Muscle of leg (tissue), 11 donors: ENCODE results near the gene COL23A1. TPM values are rescaled to one million over a fixed set of nuclear protein-coding genes. Genes with fewer than 3 reads are reported as not detected.
A peak's percentile ranks its signal among the peaks of the same experiment; 100 is the strongest.

ENCODE experiments used
- DNase-seq: peaks from one replicate; pipeline ENCODE4 v3.0.0; 2013
- H3K27ac ChIP-seq: one replicate; pipeline ENCODE4 v1.5.1; 2013; ENCODE audit warnings: mild to moderate bottlenecking, low read length, control low read depth
- H3K27me3 ChIP-seq: one replicate; pipeline ENCODE4 v1.6.1; 2013; ENCODE audit warnings: low read length; ENCODE audit not compliant: control insufficient read depth, insufficient read depth
- H3K36me3 ChIP-seq: one replicate; pipeline ENCODE4 v1.6.1; 2013; ENCODE audit warnings: low read length; ENCODE audit not compliant: control insufficient read depth, insufficient read depth
- H3K4me1 ChIP-seq: one replicate; pipeline ENCODE4 v1.6.1; 2013; ENCODE audit warnings: low read length; ENCODE audit not compliant: control insufficient read depth, insufficient read depth
- H3K4me3 ChIP-seq: one replicate; pipeline ENCODE4 v1.5.1; 2013; ENCODE audit warnings: low read length, control low read depth
- H3K9me3 ChIP-seq: replicated peaks from 2 replicates; pipeline ENCODE4 v1.6.1; 2013; ENCODE audit warnings: low read depth, low read length; ENCODE audit not compliant: control insufficient read depth
- WGBS: methylation state at CpG from one replicate; pipeline ENCODE4 v1.1.5; 2013; ENCODE audit warnings: missing lambda C conversion rate; ENCODE audit not compliant: insufficient coverage; 5-methylcytosine and 5-hydroxymethylcytosine counted together
- polyA plus RNA-seq, 8 donors: library from polyadenylated mRNA; unstranded; fragments of 120-200 nt; gene quantifications; one replicate each; pipeline versions ENCODE4 v1.2.1 to v1.2.3, GENCODE V29; 2013; ENCODE audit warnings: inconsistent platforms in 1 of 8, low replicate concordance in 1 of 8; ENCODE audit not compliant: insufficient read length in 8 of 8, insufficient read depth in 1 of 8
- total RNA-seq: library from RNA; stranded (reverse); fragments of 120-200 nt; gene quantifications from one replicate; pipeline ENCODE4 v1.2.4, GENCODE V29; 2013

Gene COL23A1
- total and polyA plus RNA-seq, 9 donors, result 1.3 to 5.1 (median 3.0) TPM

DNA sequence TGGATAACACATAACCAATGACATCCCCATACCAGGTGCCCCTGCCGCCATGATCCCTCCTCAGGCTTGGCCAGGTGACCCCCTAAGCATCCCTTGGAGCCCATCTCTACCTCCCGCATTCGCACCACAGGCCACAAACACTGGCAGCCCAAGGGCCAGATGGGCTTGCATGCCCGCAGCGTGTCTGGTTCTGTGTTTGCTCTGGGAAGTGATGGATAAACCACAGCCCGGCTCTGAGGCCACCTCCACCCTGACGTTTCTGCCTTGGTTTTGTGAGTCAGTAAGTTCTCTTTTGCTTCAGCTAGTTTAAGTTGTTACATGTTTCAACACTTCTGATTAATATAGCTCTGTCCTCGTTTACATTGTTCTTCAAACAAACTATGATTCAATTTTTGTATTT lies 185.2 kb downstream of the COL23A1 start:
- WGBS, result no CpG with 5 or more reads among the region's 8 CpGs
- DNase-seq, result no peak
- Histone ChIP-seq H3K4me1 (no peaks in the 10 kb centered on the region), H3K4me3 (no peak overlapping the region), H3K36me3 (no peaks in the 10 kb centered on the region), H3K9me3 (peaks cover 5% of the 10 kb centered on the region), H3K27me3 (peaks cover 2% of the 10 kb centered on the region), H3K27ac (no peak overlapping the region)

DNA sequence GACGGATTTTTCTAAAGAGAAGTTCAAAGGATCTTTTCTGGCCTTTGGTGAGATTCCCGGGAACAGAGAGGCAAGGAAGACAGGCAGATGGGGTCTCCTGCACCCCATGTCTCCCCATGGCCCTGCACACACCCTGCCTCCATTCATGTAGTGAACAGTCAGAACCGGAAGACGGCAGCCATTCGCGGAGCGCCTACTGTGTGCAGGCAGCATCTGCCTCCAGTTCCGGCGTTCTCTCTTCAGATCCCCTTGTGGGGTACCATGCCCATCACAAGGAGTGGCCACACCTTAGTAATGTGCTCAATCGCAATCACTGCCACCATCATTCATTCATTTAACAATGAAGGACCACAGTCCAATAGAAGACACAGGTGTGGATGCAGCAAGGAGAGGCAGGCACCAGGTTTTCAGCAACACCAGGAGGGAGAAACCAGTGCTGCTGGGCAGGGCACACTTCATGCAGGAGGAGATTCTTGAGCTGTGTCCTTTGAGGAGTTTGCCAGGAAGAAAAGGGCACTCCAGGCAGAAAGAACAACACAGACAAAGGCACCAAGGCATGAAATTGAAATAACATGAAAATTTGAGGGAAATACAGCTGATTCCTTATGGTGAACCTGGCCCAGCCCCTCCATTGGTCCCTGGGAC lies 186.1 kb downstream of the COL23A1 start:
- H3K4me1 ChIP-seq, result peaks cover 9% of the 10 kb centered on the region
- no peaks in the 10 kb centered on the region for H3K36me3 ChIP-seq
- no peak overlapping the region for H3K4me3 ChIP-seq
- no peak overlapping the region for H3K27ac ChIP-seq
- DNase-seq, result no peak
- peaks cover 5% of the 10 kb centered on the region for H3K9me3 ChIP-seq
- H3K27me3 ChIP-seq, result peaks cover 2% of the 10 kb centered on the region
- WGBS, result 87% methylated on average over 7 of the region's 10 CpGs

DNA sequence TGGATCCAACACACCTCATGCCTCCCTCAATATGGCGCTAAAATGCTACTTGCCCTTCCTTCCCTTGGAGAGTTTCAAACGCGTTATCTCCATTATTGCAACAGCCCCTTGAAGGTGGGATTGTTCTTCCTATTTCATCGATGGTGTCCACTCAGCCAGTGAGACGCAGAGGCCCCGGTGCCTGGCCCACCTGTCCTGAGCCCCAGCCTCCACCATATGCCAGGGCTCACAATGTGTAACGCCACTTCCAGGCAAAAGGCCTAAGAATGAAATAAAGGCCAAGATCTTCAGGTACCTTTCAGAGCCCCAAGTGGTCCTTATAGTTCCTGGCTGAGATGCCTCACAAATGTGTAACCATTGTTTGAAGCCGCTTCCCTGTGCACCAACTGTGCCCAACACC lies 186.8 kb downstream of the COL23A1 start:
- no peak for DNase-seq
- 80% methylated on average over 4 of the region's 8 CpGs for WGBS
- peaks cover 5% of the 10 kb centered on the region for H3K9me3 ChIP-seq
- no peak overlapping the region for H3K4me3 ChIP-seq
- H3K4me1 ChIP-seq, result peaks cover 14% of the 10 kb centered on the region
- no peaks in the 10 kb centered on the region for H3K36me3 ChIP-seq
- H3K27ac ChIP-seq, result no peak overlapping the region
- H3K27me3 ChIP-seq, result peaks cover 2% of the 10 kb centered on the region

DNA sequence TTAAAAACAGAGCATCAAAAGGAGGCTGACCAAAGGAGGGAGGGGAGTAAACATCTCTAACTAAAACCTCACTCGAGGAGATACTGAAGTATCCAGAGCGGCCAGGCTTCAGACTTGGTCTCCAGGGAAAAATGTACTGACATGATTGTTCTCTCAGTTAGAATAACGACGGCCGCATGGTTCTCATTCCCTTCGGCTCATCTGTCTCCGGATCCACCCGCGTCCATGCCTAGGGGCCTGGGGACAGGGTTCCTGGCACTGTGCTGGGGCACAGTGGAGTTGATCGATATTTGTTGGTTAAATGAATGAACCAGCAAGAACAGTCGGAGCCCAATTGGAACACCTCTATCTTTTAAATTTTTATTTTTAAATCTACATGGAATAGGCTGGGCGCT lies 190.5 kb downstream of the COL23A1 start:
- Histone ChIP-seq H3K27me3 (peaks cover 5% of the 10 kb centered on the region), H3K36me3 (no peaks in the 10 kb centered on the region), H3K4me1 (peaks cover 25% of the 10 kb centered on the region), H3K27ac (no peak overlapping the region), H3K4me3 (no peak overlapping the region), H3K9me3 (no peaks in the 10 kb centered on the region)
- DNase-seq, result no peak
- WGBS, result 20% methylated on average over 1 of the region's 12 CpGs

DNA sequence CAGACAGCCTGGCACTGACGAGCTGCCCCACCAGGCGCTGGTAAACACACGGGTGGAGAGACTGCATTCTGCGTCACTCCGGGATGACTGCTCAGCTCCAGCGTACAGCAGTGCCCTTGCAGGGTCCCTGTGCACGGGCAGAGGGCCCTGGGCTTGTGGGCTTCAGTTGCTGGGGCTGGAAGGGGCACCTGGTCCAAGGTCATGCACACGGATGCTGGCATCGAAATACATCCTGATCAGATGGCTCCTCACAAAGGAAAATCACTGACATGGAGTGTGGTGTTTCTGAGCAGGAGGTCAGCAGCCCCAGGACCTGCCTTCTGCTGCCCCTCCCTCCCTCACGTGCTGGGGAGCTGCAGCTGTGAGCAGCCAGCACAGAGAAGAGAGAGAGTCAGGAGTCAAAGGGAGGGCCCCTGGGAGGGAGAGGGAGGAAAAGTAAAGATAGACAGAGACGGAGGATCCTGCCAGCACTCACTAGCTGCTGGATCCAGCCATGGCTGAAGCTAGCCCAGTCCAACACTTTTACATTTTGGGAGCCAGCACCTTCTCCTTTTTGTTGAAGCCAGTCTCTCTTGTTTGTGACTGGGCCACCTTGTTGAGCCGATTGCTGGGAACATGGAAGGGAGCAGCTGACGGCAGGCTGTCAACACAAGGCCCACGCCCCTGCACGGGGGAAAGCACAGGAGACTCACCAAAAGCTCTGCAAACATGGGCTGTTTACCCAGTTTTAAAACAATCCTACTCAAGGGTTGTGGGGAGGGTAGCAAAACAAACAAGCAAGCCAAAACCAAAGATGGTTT lies 191.1 kb downstream of the COL23A1 start:
- Histone ChIP-seq H3K27ac (no peak overlapping the region), H3K9me3 (no peaks in the 10 kb centered on the region), H3K36me3 (no peaks in the 10 kb centered on the region), H3K4me1 (peaks cover 31% of the 10 kb centered on the region), H3K27me3 (peaks cover 5% of the 10 kb centered on the region), H3K4me3 (no peak overlapping the region)
- 61% methylated on average over 7 of the region's 15 CpGs for WGBS
- peak; percentile 52 for DNase-seq

DNA sequence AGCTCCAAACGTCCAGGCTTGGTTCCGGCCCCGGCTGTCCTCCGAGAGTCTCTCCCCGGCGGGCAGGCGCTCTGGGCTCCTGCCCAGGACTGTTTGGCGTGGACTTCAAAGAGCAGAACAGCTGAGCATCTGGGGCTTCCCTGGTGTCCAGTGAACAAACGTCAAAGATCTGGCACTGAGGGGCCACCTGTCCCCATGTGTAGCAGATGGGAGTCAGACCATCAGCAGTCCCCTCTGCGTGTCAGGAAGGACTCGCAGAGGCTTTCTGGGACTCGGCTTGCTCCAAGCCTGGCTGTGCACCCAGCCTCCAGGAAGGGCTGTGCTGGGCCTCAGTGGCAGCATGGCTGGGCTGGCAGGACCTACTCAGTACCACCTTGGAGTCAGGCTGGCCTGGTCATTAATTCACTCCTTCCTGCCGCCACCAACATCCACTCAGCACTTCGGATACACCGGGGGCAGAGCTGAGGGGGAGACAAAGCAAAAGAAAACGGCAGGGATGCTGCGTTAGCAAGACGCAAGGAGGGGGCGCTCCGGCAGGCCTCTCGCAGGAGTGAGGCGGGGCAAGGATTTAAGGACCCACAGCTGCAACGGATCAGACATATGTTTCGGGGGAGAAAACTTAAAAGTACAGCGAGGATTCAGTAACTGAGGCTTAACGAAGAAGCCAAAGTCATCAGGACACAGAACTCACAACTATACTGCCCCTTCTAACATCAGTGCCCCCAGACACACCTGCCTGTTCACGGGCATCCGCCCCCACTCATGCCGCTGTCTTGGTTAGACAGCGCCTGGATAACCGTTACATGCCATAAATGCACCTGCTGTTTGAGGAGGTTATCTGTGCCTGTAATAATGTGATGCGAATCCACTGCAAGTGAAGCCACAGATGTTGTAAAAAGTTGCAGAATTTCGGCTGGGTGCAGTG lies 193.1 kb downstream of the COL23A1 start:
- H3K27me3 ChIP-seq, result peaks cover 6% of the 10 kb centered on the region
- WGBS, result 37% methylated on average over 24 of the region's 33 CpGs
- H3K36me3 ChIP-seq, result no peaks in the 10 kb centered on the region
- peak; percentile 89 for DNase-seq
- peak overlapping the region; percentile 85 for H3K27ac ChIP-seq
- no peaks in the 10 kb centered on the region for H3K9me3 ChIP-seq
- H3K4me1 ChIP-seq, result peaks cover 51% of the 10 kb centered on the region
- H3K4me3 ChIP-seq, result no peak overlapping the region

DNA sequence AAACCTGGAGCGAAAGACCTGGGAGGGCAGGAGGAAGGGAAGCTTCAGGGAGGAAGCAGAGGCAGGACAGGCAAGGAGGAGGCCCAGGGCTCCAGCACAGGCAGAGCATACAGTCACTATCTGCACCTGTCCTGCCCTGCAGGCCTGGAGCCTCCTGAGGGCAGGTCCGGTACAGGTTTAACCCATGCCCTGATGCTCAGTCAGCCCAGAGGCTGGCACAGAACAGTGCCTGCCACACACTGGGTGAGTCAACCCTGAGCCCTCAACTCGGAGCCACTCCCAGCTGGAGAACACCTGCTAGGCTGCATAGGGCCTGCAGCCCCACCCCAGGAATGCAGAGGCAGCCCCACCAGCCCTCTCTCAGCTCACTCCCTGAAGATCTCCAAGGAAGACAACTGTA lies 196.1 kb downstream of the COL23A1 start:
- peaks cover 9% of the 10 kb centered on the region for H3K27me3 ChIP-seq
- no peaks in the 10 kb centered on the region for H3K36me3 ChIP-seq
- H3K27ac ChIP-seq, result peak overlapping the region; percentile 83
- DNase-seq, result peak; percentile 59
- H3K4me1 ChIP-seq, result peaks cover 60% of the 10 kb centered on the region
- WGBS, result 89% methylated on average over 3 of the region's 3 CpGs
- peak overlapping the region; percentile 25 for H3K4me3 ChIP-seq
- H3K9me3 ChIP-seq, result no peaks in the 10 kb centered on the region

DNA sequence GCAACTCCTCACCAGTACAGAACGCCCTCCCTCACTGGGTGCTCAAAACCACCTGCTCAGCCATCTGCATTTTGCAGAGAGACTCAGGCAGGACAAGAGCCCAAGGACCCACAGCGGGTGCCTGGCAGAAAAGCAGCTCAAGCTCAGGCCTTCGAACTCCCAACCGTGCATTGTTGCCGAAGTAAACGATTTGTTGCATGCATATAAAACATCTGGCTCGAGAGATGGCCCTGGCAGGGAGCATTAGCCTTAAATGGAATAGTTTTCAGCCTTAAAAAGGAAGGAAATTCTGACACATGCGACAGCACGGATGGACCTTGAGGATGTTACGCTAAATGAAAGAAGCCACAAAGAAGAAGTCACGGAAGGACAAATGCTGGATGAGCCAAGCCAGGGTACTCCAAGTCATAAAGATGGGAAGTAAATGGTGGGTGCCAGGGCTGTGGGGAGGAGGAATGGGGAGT lies 197.2 kb downstream of the COL23A1 start:
- Histone ChIP-seq H3K4me1 (peaks cover 54% of the 10 kb centered on the region), H3K4me3 (no peak overlapping the region), H3K27ac (no peak overlapping the region), H3K36me3 (no peaks in the 10 kb centered on the region), H3K9me3 (no peaks in the 10 kb centered on the region), H3K27me3 (peaks cover 15% of the 10 kb centered on the region)
- 73% methylated on average over 11 of the region's 11 CpGs for WGBS
- DNase-seq, result peak; percentile 36

DNA sequence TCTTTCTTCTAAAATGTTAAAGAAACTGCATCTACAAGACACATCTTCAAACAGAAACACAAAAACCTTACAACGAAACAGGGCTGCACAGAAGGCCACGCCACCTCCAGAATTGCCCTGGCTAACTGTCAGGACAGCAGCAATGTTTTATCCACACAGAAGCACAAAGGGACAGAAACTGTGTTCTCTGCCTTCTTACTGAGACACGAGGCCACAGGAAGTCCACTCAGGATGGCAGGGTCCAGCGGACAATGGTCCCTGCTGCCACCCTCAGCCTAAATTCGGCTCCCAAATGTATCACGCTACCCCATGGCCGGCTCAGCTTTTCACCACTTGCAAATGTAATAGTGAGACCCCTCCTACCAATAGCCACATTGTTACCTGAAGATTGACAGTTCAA lies 197.8 kb downstream of the COL23A1 start:
- DNase-seq, result no peak
- Histone ChIP-seq H3K4me3 (no peak overlapping the region), H3K27ac (no peak overlapping the region), H3K27me3 (peaks cover 20% of the 10 kb centered on the region), H3K4me1 (peaks cover 49% of the 10 kb centered on the region), H3K9me3 (no peaks in the 10 kb centered on the region), H3K36me3 (no peaks in the 10 kb centered on the region)
- 87% methylated on average over 6 of the region's 7 CpGs for WGBS

DNA sequence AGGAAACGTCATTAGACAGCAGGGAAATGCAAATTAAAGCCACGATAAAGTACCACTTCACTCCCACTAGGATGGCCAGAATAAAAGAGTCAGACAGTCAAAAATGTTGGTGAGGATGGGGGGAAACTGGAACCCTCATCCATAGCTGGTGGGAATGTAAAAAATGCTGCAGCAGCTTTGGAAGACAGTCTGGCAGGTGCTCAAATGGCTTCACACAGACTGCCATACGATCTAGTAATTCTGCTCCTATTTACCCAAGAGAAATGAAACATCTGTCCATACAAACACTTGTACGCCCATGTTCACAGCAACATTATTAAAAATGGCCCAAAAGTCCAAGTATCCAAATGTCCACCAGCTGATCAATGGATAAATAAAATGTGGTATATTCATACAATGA lies 198.7 kb downstream of the COL23A1 start:
- Histone ChIP-seq H3K27ac (no peak overlapping the region), H3K4me1 (peaks cover 43% of the 10 kb centered on the region), H3K27me3 (peaks cover 26% of the 10 kb centered on the region), H3K36me3 (no peaks in the 10 kb centered on the region), H3K4me3 (no peak overlapping the region), H3K9me3 (no peaks in the 10 kb centered on the region)
- DNase-seq, result peak; percentile 59
- WGBS, result no CpG with 5 or more reads among the region's 4 CpGs
